ENCODE data around the gene NECAP2.
"Not testable (repeated sequence)": the region's sequence is repeated elsewhere in the genome, so short reads cannot be mapped to it uniquely, and the experiment has no call there.

NECAP2 gene

DNA sequence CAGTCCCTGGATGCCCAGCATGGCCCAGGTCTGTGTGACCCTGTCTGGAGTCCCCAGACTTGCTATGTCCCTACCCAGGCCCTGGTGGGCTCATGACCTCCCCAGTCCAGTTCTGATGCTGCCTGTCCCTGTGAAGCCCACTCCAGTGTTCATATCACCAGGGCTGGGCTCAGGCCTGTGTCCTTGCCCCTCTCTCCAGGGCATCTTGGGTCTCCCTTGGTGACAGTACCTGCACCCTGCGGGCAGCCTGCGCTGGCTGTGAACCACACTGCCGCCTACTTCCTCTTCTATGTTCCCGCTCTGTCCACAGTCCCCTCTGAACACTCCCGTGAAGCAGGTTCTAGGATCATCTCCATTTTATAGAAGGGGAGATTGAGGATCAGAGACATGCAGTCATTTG, 60.5 kb downstream of the NECAP2 start:
- DNase-seq (ENCODE audit: low read depth); H3K36me3 ChIP-seq (ENCODE audit: control insufficient read depth, insufficient read depth, low read length, severe bottlenecking); H3K9ac ChIP-seq (ENCODE audit: low read length); H3K4me1 ChIP-seq (ENCODE audit: control insufficient read depth, insufficient read depth, low read length); H3K9me3 ChIP-seq (ENCODE audit: control insufficient read depth, low read length); H3K4me3 ChIP-seq (ENCODE audit: low read length); H3K27me3 ChIP-seq (replicated peaks; ENCODE audit: control insufficient read depth, insufficient read depth, low read length): not testable (repeated sequence)

DNA sequence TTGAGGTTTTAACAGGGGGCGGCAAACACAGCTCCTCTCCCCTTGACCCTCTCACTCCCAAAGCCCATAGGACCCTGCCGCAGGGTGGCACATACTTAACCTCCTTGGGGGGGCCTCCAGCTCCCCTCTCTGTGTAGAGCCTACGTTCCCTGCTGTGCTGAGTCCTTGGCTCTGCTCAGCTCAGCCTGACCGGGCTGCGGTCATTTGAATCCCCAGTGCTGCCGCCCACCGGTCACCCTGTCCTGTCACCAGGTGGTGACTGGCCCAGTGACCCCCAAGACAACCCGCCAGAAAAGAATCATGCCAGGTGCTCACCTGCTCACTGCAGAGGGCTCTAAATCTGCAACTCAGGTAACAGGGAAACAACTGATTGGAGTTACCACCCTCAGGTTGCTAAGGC, 60.9 kb downstream of the NECAP2 start:
- DNase-seq (ENCODE audit: low read depth); H3K36me3 ChIP-seq (ENCODE audit: control insufficient read depth, insufficient read depth, low read length, severe bottlenecking); H3K9ac ChIP-seq (ENCODE audit: low read length); H3K4me1 ChIP-seq (ENCODE audit: control insufficient read depth, insufficient read depth, low read length); H3K27me3 ChIP-seq (replicated peaks; ENCODE audit: control insufficient read depth, insufficient read depth, low read length); H3K9me3 ChIP-seq (ENCODE audit: control insufficient read depth, low read length); H3K4me3 ChIP-seq (ENCODE audit: low read length): not testable (repeated sequence)

DNA sequence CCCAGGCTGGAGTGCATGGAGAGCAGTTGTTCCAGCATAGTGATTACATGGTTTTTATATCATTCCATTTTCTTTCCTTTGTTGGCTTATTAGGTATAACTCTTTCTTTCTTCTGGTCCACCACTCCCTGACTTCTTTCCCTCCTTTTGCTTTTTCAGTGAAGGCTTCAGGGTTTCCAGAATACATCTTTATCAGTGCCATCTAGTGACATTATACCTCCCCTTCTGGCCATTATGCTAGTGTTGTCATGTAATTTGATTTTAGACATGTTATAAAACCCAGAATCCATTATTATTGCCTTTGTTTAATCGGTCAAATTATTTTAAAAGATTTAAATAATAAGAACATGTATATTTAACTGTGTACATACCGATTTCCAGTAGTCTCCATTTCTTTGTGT, 63.0 kb downstream of the NECAP2 start:
- Histone ChIP-seq H3K27me3 (replicated peaks; ENCODE audit: control insufficient read depth, insufficient read depth, low read length) (peaks cover 11% of the 10 kb centered on the region), H3K9ac (ENCODE audit: low read length) (no peak overlapping the region), H3K4me1 (ENCODE audit: control insufficient read depth, insufficient read depth, low read length) (no peaks in the 10 kb centered on the region), H3K9me3 (ENCODE audit: control insufficient read depth, low read length) (peaks cover 5% of the 10 kb centered on the region), H3K36me3 (ENCODE audit: control insufficient read depth, insufficient read depth, low read length, severe bottlenecking) (no peaks in the 10 kb centered on the region), H3K4me3 (ENCODE audit: low read length) (no peak overlapping the region)
- DNase-seq (ENCODE audit: low read depth) = no peak

DNA sequence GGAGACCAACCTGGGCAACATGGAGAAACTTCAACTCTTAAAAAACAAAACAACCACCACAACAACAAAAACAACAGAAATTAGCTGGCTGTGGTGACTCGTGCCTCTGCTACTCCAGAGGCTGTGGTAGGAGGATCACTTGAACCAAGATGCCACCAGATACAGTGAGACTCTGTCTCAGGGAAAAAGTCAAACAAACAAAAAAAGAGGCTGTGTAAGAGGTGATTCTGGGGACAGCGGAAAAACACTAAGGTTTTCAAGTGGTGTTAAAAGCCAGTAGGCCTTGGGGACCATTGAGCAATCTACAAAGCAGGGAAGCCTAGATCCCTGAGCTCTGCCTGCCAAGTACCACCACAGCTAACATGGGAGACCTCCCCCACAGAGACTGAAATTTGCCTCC, 65.3 kb downstream of the NECAP2 start:
- H3K4me1 ChIP-seq (ENCODE audit: control insufficient read depth, insufficient read depth, low read length); H3K9ac ChIP-seq (ENCODE audit: low read length); DNase-seq (ENCODE audit: low read depth); H3K36me3 ChIP-seq (ENCODE audit: control insufficient read depth, insufficient read depth, low read length, severe bottlenecking); H3K4me3 ChIP-seq (ENCODE audit: low read length); H3K9me3 ChIP-seq (ENCODE audit: control insufficient read depth, low read length): not testable (repeated sequence)
- H3K27me3 ChIP-seq (replicated peaks; ENCODE audit: control insufficient read depth, insufficient read depth, low read length) = peaks cover 11% of the 10 kb centered on the region

DNA sequence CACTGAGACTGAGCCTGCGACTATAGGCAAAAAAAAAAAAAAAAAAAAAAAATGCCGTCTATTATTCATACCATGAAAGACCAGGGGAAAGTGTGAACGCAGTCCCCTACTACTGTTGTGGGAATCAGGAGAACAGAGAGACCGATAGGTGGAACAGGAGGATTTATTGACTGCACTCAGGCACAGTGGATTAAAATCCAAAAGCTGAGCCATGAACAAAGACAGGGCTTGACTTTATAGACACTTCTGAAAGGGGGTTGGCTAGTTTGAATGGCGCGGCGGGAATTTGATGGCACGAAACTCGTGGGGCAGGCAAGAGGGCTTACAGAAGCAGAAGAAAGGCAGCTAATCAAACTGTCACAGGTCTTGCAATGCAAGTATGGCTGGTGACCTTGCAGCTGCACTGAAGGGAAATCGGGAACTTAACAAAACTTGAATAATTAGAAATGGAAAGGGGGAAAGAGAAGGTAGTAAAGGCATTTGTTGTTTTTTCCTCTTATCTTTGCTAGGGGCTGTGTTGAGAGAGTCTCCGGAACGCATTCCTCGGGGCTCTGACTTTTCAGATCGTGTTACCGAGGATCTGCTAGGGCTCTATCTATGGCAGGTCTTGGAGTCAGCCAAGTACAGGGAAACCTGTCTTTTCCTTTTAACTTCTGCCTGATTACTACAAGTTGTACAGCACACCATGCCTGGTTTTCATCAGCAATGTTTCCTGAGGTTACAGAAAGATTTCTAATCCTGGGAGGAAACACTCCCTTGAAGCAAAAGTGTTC, 66.0 kb downstream of the NECAP2 start:
- not testable (repeated sequence) for H3K9me3 ChIP-seq (ENCODE audit: control insufficient read depth, low read length); H3K9ac ChIP-seq (ENCODE audit: low read length); H3K4me3 ChIP-seq (ENCODE audit: low read length); H3K36me3 ChIP-seq (ENCODE audit: control insufficient read depth, insufficient read depth, low read length, severe bottlenecking); DNase-seq (ENCODE audit: low read depth); H3K4me1 ChIP-seq (ENCODE audit: control insufficient read depth, insufficient read depth, low read length)
- peaks cover 11% of the 10 kb centered on the region for H3K27me3 ChIP-seq (replicated peaks; ENCODE audit: control insufficient read depth, insufficient read depth, low read length)

DNA sequence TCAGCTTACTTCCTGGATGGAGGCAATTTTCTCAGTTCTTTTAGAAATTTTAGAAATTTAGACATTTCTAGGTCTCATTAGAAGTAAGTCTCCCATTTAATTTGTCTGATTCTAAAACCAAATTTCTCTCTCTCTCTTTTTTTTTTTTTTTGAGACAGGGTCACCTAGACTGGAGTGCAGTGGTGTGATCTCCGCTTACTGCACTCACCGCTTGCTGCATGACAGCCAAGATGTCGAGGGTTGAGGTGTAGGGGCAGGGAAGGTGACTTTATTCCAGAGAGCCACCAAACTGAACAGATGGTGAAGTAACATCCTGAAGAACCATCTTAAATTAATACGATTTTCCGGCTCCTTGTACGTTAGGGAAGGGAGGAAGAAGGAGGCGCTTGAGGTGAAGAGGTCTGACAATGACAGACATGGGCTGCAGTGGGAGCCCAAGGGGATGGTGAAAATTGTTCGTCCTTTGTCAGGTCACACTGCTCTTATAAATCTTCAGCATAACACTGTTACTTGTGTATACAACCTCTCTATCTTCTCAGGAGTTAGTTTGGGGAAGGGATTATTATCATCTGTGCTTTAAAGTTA, 68.4 kb downstream of the NECAP2 start:
- DNase-seq (ENCODE audit: low read depth); H3K9me3 ChIP-seq (ENCODE audit: control insufficient read depth, low read length); H3K36me3 ChIP-seq (ENCODE audit: control insufficient read depth, insufficient read depth, low read length, severe bottlenecking); H3K4me1 ChIP-seq (ENCODE audit: control insufficient read depth, insufficient read depth, low read length); H3K9ac ChIP-seq (ENCODE audit: low read length); H3K4me3 ChIP-seq (ENCODE audit: low read length): not testable (repeated sequence)
- H3K27me3 ChIP-seq (replicated peaks; ENCODE audit: control insufficient read depth, insufficient read depth, low read length) = peaks cover 11% of the 10 kb centered on the region

All from adipocyte (in vitro differentiated cells).